Forelimb muscle (tissue), 1 donor: ENCODE data around the gene ZBTB12. TPM values are rescaled to one million over a fixed set of nuclear protein-coding genes. Genes with fewer than 3 reads are reported as not detected.

ENCODE experiments used
- DNase-seq: peaks from one replicate; pipeline ENCODE4 v3.0.0-alpha.2; 2013; ENCODE audit warnings: low read depth
- polyA plus RNA-seq: library from polyadenylated mRNA; unstranded; fragments of 120-200 nt; gene quantifications from one replicate; pipeline ENCODE4 v1.2.1, GENCODE V29; 2013; ENCODE audit not compliant: insufficient read length

The ZBTB12 gene
- polyA plus RNA-seq, 1 donor, result 9.5 TPM

DNA sequence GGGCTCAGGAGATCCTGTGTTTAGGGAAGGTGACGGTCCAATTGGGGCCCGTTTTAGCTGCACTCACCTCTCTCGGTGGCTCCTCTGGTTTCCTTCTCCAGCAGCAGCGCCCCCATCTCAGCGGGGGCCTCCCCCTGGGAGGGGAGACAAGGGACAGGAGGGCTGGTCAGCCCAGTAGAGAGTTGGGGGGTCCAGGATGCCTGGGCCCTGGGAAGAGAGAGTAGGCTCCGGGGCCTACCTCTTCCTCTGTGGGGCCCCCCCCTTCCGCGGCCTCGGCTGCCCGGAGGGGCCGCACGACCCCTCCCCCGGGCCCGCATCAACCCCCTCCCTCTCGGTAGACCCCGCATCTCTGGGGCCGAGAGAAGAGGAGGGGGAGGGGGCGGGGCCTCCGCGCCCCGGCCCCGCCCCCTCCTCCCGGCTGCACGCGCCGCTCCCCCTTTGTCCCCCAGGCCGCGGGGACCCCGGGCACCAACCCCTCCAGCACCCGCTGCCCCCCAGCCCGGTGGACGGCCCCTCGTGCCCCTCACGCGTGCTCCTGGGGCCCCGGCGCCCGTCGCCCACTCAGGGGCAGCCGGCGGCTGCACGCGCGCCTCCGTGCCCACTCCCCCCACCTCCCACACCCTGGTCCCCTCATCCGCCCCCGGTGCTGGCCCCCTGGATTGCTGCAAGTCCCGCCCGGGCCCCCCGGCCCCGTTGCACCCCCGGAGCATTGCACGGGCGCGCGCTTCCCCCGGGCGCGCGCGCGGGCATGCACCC, 4.9 kb downstream of the ZBTB12 start:
- no peak for DNase-seq

DNA sequence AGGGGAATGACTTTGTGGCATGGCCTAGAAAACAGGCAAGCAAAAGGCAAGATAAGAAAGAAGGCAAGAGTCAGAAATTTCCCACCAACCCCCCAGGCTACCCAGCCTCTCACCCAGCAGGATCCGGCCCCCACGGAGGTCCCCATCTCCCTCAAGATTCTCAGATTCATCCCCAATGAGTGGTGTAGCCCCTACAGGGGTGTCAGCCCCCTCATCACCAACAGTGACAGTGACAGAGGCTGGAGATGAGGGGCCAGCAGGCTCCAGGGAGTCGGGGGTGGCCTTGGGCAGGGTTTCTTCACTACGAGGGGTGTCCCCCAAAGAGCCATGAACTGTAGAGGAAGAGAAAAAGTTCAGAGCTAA, 5.4 kb downstream of the ZBTB12 start:
- DNase-seq, result no peak

- DNase-seq, result no peak
Observed at GRCh38 chr6:31892821-31893220, 9.1 kb downstream of the ZBTB12 start.

GRCh38 chr6:31889331-31889972, 12.4 kb downstream of the ZBTB12 start:
- DNase-seq, result no peak

DNA sequence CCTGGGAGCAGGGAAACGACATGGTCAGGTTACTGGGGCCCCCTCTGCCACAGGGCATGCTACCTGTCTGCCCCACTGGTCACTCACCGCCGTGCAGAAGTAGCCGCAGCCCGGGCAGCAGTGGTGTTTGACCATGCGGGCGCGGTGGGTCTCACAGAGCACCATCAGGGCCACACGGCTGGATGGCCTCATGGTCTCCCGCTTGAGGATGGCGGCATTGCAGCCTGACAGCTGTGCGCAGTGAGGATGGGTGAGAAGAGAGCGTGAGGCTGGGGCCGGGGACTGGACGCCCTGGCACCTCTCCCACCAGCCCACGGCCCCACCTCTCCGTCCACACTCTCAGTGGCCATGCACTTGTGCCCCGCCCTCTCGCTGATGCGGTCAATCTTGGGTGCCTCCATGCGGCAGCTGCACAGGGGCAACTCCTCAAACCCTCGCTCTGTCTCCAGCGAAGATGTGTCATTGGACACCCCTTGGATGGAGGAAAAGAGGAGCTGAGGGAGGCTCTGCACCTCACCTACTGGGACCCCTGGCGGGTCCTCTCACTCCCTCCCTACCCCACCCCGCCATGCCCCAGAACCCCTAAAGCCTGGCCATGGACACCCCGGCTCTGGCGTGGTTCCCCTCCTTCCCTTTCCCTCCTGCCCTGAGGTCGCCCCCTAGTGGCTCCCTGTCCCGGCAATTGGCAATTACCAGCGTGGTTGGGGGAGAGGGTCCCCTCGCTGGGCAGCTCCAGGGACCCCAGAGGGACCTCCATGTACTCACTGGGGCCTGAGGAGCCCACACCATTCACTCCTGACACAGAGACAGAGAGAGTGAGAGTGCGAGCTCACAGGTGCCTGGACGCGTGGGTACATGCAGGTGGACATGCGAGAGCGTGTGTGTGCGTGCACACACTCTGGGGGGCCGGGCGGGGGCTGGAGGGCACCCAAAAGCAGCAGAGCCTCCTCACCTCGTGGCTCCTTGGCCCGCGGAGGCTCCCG, 13.3 kb downstream of the ZBTB12 start:
- DNase-seq, result no peak

DNA sequence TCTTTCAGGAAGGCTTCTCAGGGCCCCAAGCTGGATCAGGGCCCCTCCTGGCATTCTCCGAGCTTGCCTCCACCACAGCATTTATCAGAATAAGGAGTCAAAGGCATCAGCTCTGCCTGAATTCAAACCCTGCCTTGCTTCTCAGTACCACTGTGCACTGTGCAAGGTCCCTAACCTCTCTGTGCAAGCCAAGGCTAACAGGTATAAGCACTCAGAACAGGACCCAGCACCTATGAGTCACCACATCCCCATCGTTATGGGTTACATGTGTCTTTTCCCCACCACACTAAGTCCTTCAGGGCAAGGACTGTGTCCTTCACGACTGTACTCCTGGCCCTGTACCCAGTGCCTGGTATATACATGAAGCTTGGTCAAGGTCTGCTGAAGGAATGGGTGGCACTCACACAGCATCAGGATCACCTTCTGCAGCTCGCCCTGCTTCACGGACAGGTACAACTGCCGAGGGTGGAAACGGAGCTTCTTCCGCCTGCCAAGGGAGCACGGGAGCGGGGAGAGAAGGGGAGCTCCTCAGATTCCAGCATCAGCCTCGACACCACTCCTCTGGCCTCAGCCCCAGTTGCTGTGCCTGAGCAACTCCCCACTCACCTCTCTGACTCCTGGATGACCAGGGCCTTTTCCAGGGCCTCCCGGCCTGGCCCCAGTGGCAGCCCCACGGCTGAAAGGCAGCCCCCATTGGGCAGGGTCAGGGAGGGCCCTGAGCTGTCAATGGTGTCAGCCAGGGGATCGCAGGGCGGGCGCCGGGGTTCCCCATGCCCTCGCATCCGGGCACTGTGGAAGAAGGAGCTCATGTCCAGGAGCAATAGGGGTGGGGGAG, 14.5 kb downstream of the ZBTB12 start:
- no peak for DNase-seq

GRCh38 chr6:31886541-31886991, 15.3 kb downstream of the ZBTB12 start:
- DNase-seq, result no peak

- no peak for DNase-seq
Observed at GRCh38 chr6:31884528-31885035, 17.3 kb downstream of the ZBTB12 start.

- no peak for DNase-seq
Observed at GRCh38 chr6:31883676-31884075, 18.2 kb downstream of the ZBTB12 start.

GRCh38 chr6:31882344-31882743, 19.5 kb downstream of the ZBTB12 start:
- DNase-seq, result no peak

DNA sequence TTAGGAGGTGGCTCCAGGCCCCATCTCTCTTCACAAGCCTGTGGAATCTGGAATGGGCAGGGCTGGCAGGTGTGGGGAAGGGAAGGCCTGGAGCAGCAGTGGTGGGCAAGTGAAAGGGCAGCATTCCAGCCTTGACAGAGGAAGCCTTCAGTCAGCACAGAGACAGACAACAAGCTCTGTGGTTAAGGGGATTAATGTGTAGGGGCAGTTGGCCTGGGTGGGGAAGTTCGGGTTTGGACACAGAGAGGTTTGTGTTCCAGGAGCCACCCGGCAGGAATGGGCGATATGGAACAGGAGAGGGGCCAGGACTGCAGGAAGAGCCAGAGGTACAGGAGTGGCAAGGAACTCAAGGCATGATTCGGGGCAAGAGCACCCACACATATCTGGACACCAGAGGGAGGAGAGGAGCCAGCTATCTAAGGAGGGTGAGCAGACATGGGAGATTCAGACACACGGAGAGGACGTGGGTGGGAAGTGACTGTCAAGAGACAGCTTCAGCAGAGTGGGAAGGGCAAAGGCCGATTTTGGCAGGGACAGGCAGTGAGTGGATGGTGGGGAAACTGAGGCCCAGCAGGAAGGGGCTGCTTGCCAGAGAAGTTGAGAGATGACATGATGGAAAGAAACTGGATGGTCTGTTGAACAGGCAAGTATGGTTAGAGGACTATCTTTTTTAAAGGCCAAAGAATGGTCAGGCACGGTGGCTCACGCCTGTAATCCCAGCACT, 20.6 kb downstream of the ZBTB12 start:
- DNase-seq, result no peak

DNA sequence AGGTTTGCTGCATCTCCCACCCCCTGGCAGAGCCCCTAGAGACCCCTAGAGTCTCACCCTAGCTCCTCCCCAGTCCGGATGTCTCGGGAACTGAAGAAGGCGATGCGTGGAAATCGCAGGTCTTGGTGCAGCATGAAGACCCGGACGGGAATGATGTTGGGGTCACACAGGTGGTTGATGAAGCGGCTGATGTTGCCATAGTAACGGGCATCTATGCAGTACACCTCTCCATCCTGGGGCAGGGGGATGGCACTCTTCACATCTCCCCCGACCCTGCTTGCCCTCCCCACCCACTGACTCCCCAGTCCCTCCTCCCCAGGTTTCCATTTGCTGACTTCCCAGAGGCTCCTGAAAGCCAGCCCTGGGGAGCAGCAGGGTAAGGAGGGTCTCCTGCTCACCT, 21.3 kb downstream of the ZBTB12 start:
- DNase-seq, result no peak

DNA sequence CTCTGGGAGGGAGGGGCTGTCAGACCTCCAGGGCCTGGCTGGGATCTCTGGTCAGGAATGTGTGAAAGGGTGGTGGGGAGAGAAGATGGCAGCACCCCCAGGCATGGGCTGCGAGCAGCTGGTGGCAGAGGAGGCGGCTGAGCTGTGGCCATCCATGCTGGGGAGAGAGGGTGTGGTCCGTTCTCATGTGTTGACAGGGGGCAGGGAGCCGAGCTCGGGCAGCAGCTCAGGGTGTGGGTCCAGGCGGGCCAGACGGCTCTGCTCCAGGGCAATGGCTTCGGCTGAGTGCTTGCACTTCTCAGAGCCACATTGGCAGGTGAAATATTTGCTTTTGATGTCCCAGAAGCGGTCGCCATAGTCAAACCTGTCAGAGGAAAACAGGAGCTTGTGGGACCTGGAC, 22.0 kb downstream of the ZBTB12 start:
- DNase-seq, result no peak

DNA sequence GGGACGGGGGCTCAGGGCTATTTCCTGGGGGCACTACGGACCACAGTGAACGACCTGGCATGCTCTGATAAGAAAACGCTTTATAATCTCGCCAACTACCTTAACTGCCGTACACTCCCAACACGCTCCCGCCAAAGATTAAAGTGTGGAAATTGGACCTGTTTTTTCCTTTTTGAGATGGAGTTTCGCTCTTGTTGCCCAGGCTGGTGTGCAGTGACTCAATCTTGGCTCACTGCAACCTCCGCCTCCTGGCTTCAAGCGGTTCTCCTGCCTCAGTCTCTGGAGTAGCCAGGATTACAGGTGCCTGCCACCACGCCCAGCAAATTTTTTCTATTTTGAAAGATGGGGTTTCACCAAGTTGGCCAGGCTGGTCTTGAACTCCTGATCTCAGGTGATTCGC, 22.7 kb downstream of the ZBTB12 start:
- DNase-seq, result no peak

DNA sequence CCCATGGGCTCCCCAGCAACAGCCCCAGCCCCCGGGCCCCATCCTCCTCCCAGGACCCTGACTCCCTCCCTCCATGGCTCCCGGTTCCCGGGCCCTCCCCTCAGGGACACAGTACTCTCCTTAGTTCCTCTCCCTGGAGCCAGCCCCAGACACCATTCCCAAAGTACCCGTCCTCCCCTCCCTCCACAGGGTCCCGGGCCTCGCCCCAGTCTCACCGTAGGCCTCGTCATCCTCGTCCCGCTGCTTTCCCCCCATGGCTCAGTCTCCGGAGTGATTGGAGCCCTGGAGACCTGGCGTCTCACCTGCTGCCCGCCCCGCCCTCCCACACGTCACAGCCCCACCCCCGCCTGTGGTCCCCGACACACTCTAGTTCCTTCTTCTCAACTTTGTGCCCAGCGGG, 23.2 kb downstream of the ZBTB12 start, which contains the start of gene SLC44A4:
Gene SLC44A4, minus strand, starts transcription at position 272 of the 400 bp plus-strand sequence. Its CDS starts 17 bp downstream, at position 255.
- DNase-seq, result no peak

GRCh38 chr6:31878222-31878621, 23.7 kb downstream of the ZBTB12 start:
- no peak for DNase-seq

DNA sequence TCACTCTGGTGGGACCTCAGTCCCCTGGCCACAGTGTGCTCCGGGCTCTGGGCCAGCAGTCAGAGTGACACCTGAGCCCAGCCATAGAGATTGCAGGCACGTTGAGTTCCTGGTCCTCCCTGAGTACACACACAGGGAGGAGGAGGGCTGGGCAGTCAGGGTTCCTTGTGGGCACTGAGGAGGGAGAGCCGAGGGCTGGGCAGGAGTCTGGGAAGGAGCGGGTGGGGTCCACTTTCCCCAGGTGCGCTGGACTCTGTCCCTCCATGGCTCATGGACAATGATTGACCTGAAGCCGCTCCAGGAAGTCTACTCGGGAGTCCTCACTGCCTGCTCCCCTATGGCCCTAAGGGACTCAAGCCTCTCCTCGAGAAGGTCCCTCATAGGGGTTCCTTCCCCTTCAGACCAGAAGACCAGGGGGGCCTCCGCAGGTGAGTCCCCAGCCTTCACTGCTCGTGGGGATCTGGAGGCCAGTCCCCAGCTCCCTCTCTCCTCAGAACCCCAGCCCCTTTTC, 24.2 kb downstream of the ZBTB12 start:
- DNase-seq, result no peak

DNA sequence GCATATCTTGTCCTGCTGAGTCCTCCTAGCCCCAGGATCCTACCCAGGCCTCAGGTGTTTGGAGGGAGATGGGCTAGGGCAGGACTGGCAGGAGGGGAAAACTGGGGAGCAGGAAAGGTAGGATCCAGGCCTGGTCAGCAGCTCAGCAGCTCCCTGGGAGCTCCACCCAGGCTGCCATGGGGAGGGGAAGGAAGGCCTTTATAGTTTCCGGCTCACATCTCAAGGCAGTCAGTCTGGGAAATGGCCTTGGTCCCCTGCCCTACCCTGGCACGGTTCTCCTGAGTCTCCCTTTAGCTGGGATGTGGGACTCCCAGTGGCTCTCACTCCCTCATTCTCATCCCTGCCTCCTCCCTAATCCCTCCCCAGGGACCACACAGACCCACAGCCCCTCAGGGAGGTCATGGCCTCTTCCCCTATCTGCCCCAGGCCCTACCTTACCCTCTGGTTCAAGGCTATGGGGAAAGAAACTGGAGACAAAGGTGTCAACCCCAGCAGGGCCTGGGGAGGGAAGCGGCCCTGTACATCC, 24.7 kb downstream of the ZBTB12 start:
- DNase-seq, result no peak

DNA sequence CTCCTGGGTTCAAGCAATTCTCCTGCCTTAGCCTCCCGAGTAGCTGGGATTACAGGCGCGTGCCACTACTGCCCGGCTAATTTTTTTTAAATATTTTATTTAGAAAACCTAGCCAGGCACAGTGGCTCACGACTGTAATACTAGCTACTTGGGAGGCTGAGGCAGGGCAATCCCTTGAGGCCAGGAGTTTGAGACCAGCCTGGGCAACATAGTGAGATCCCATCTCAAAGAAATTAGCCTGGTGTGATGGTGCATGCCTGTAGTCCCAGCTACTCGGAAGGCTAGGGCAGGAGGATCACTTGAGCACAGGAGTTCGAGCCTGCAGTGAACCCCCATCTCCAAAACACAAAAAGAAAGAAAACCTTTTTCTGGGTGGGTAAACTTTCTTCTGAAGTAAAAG, 25.5 kb downstream of the ZBTB12 start:
- no peak for DNase-seq

DNA sequence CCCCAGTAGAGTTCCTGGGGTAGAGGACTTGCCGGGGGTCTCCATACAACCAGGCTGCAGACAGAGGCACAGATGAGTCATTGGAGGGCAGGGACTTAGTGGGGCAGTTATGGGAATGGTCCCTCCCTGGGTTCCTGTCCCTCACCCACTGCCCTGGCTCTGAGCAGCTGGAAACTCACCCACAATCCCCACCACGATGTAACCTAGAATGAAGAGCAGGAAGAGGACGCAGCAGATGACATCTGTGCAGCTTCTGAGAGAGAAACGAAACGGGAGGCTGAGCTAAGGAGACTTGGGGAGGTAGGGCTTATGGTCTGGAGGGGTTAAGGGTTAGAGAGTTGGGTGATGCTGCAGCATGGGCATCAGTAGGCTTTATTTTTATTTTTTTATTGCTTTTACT, 26.0 kb downstream of the ZBTB12 start:
- DNase-seq, result no peak
